IPS-18c (cell line): Measurements from ENCODE around the gene KCNJ1.
A peak's percentile ranks its signal among the peaks of the same experiment; 100 is the strongest.

Source experiments
- H3K4me3 ChIP-seq: 2 replicates; pipeline ENCODE4 v1.7.0; 2013; ENCODE audit warnings: low read depth, mild to moderate bottlenecking, low read length, moderate library complexity; ENCODE audit not compliant: insufficient read depth
- H3K9me3 ChIP-seq: one replicate; pipeline ENCODE4 v1.6.1; 2013; ENCODE audit warnings: mild to moderate bottlenecking, low read length, moderate library complexity; ENCODE audit not compliant: control insufficient read depth, insufficient read depth

The KCNJ1 gene

DNA sequence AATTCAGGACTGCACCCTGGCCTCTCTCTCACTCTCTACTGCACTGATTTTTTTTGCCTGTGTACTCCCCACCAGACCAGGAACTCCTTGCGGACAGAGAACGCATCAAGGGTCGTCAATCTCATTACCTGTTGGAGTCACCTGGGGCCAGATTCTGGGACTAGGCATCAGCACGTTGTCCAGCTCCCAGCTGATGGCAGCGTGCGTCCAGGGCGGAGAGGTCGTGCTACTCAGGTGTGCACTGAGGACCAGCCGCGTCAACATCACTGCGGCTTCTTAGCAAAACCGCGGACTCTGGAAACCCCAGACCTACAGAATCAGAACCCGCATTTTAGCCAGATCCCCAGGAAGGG lies 37.2 kb upstream of the KCNJ1 start:
- H3K4me3 ChIP-seq: peak overlapping the region; percentile 38; the same call in 1 of the 2 replicates
- H3K9me3 ChIP-seq: peaks cover 5% of the 10 kb centered on the region

DNA sequence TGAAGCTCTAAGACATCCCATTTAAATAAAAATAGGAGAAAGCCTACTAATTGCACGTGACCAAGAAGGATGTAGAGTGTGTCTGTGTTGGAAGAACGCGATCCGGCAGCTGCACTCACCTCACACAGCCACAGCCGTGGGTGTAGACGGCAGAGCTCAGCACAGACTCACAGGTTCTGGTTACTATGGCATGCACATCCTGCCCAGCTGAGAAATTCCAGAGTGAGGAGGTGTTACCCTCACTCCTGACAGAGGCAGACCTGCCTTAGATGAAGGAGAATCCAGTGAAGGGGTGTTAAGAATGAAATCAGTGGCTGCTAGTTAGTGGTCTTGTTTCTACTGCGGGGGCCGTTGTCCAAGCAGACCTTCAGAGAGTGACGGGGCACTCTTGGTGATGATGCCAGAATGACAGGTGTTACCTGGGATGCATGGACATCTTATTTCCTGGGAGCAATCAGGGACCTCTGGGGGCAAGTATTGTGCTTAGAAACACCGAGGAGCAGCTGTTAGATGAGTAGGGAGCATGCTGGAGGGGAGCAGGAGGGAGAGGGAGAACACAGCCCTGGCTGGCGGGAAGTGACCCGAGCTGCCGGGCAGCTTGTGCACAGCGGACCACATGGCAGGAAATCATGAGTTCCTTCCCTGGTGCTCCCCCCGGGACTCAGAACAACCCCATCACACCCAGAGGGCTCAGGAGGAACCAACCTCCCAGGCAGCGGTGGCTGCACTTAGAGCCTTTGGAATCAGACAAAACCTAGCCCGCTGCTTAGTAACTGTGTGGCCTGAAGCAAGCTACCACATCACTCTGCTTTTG lies 36.4 kb upstream of the KCNJ1 start:
- Histone ChIP-seq H3K9me3 (peaks cover 5% of the 10 kb centered on the region), H3K4me3 (peak overlapping the region; percentile 38)

DNA sequence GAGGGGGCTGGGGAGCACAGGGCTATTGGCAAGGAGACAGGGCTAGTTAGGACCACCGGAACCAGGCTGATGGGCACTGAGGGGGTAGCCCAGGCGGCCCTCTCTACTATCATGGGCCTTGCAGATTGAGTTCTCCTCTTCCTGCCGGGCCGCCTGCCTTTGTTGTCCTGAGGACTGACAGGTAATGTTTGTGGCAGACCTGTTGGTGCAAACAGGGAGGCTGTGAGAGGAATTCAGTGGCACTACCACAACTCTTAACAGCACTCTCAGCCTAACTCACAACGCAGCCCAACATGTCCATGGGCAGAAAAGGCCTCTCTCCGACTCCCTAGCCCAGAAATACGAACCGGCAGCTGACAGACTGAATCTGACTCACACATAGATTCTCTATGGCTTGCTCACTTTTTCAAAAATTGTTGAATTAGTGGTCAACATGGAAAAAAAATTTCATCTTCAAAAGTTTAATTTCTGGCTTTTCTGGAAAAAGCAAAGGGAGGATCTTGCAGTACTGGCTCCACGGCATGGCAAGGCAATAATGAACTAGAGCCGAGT lies 35.5 kb upstream of the KCNJ1 start:
- H3K9me3 ChIP-seq: peaks cover 5% of the 10 kb centered on the region
- no peak overlapping the region; the same call in 1 of the 2 replicates for H3K4me3 ChIP-seq

- H3K4me3 ChIP-seq: peak overlapping the region; percentile 10; the same call in 1 of the 2 replicates
Observed at GRCh38 chr11:128901653-128902514, 34.8 kb upstream of the KCNJ1 start.

GRCh38 chr11:128900468-128900867 lies 33.4 kb upstream of the KCNJ1 start:
- Histone ChIP-seq H3K9me3 (peaks cover 2% of the 10 kb centered on the region), H3K4me3 (no peak overlapping the region)

More at GRCh38 chr11:128901653-128902514, 34.8 kb upstream of the KCNJ1 start:
- peaks cover 2% of the 10 kb centered on the region for H3K9me3 ChIP-seq

GRCh38 chr11:128898580-128899344 lies 31.7 kb upstream of the KCNJ1 start:
- H3K9me3 ChIP-seq: no peaks in the 10 kb centered on the region

GRCh38 chr11:128897826-128898225 lies 30.7 kb upstream of the KCNJ1 start:
- Histone ChIP-seq H3K9me3 (no peaks in the 10 kb centered on the region), H3K4me3 (no peak overlapping the region)

More at GRCh38 chr11:128898580-128899344, 31.7 kb upstream of the KCNJ1 start:
- H3K4me3 ChIP-seq: no peak overlapping the region

DNA sequence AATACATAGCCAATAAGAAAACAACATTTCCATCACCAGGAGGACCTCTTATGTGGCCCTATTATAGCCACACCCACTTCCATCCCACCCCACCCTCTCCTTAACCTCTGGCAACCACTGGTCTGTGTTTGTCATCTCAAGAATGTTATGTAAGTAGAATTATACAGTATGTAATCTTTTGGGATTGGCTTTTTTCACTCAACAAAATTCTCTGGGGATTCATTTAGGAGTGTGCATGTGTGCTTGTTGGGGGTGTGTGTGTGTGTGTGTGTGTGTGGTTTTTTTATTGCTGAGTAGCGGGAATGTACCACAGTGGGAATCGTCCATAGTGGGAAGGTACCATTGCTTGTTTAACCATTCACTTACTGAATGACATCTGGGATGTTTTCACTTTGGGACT lies 29.3 kb upstream of the KCNJ1 start:
- H3K4me3 ChIP-seq: no peak overlapping the region
- no peaks in the 10 kb centered on the region for H3K9me3 ChIP-seq

DNA sequence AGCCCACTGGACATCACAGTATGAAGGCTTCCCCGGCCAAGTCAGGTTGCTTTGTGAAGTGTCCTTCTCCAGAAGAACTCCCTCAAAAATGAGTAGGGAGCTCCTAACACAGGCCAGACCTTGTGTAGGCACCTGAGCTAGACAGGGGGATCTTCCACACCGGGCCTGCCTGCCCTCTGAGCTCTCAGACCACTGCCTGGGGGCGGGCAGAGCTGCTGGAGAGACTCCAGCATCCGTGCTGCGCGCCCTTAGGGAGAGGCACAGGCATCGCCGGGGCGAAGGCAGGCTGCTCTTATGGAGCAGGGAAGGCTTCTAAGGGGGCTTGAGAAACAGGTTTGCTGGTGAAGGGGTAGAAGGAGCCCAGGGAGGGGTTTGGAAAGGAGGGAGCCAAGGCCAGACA lies 28.4 kb upstream of the KCNJ1 start:
- Histone ChIP-seq H3K4me3 (no peak overlapping the region), H3K9me3 (no peaks in the 10 kb centered on the region)

DNA sequence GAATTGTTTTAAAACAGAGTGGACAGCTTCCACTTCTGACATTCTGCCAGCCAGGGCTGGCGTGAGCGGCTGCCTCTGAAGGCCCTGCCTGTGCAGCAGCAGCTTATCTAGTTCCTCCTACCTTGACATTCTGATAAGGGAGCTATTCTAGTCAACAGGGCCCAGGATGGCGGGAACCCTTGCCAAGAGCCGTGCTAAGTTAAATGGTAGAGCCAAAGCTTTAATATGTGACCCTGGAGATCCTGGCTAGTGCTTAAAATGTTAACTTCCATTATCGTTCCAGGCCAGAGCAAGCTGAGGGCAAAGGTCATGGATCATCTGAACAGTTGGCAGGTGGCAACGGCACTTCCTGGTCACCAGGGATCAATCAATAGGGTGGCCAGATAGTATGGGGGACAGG lies 27.6 kb upstream of the KCNJ1 start:
- H3K4me3 ChIP-seq: no peak overlapping the region
- H3K9me3 ChIP-seq: no peaks in the 10 kb centered on the region

GRCh38 chr11:128894286-128894681 lies 27.2 kb upstream of the KCNJ1 start:
- H3K9me3 ChIP-seq: no peaks in the 10 kb centered on the region
- no peak overlapping the region for H3K4me3 ChIP-seq

DNA sequence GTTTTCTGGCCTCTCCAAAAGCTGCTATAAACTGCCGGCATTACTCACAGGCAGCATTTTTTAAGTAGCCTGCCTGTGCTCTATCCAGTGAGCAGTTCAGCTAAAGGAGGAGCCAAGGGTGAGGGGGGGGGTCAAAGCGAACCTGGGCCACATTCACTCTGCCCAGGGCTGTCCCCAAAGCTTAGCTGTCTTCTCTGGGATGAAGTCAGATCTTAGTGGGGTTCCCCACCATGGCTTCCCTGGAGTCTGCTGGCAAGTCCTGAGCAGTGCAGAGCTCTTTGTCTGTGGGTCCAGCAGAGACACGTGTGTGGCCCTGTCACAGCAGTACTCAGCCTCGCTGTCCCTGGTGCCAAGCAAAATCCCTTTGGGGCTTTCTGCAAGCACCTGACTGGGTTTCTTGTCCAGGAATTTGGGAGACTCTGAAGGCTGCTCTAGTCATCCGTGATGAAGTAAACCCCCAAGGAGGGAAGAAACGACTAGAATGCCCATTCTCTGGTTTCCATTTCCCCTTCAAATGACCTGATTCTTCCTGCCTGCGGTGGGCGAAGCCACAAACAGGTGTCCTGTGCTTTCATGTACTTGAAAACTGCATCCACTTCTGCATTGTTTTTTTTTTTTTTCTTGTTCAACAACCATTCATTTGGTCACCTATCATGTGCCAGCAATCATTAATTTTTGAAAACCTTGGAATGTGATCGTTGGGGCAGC lies 26.6 kb upstream of the KCNJ1 start:
- no peak overlapping the region for H3K4me3 ChIP-seq
- no peaks in the 10 kb centered on the region for H3K9me3 ChIP-seq

DNA sequence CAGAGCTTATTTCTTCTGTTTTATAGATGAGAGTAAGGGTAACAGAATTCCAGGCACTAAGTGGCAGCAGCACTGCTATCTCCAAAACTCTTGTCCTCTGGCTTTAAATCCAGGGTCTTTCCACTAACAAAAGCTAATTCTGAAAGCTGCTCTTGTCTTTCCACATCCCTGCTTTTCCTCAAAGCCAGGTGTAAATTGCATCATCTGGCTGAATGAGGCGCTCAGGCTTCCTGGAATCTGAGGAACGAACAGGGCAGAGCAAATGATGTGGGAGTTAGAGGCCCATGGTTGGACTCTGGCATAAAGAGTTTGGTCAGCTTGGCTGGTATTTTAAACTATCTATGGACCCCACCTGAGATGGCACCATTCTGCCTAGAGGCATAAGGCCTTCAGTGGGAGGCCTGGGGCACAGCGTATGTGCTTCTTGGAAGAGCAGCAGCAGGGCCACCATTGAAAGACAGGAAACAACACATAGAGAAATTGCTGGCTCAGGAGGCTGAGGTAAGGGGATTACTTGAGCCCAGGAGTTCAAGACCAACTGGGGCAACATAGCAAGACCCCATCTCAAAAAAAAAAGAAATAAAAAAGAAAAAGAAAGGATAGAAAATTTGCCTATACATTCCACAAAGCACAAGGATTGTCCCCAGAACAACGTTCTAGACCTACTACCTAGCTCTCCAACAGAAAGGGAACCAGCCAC lies 25.9 kb upstream of the KCNJ1 start:
- H3K4me3 ChIP-seq: no peak overlapping the region

GRCh38 chr11:128891913-128892398 lies 24.9 kb upstream of the KCNJ1 start:
- Histone ChIP-seq H3K9me3 (no peaks in the 10 kb centered on the region), H3K4me3 (no peak overlapping the region; the same call in 1 of the 2 replicates)

More for the DNA sequence above, 25.9 kb upstream of the KCNJ1 start:
- H3K9me3 ChIP-seq: no peaks in the 10 kb centered on the region

GRCh38 chr11:128890543-128891368 lies 23.7 kb upstream of the KCNJ1 start, which contains the start of gene KCNJ5:
Gene KCNJ5, plus strand, starts transcription at chr11:128891356. Its CDS starts 19,918 bp downstream, at chr11:128911274.
- Histone ChIP-seq H3K4me3 (peak within 1 kb of the TSS; percentile 55), H3K9me3 (no peaks in the 10 kb centered on the region)
